DMS 273 (cell line): ENCODE measurements around the gene DISP3.

Experiments used
- DNase-seq: peaks from one replicate; lab custom pipeline; 2025; ENCODE audit not compliant: unreplicated experiment; lab: John Stamatoyannopoulos, UW

Gene DISP3

DNA sequence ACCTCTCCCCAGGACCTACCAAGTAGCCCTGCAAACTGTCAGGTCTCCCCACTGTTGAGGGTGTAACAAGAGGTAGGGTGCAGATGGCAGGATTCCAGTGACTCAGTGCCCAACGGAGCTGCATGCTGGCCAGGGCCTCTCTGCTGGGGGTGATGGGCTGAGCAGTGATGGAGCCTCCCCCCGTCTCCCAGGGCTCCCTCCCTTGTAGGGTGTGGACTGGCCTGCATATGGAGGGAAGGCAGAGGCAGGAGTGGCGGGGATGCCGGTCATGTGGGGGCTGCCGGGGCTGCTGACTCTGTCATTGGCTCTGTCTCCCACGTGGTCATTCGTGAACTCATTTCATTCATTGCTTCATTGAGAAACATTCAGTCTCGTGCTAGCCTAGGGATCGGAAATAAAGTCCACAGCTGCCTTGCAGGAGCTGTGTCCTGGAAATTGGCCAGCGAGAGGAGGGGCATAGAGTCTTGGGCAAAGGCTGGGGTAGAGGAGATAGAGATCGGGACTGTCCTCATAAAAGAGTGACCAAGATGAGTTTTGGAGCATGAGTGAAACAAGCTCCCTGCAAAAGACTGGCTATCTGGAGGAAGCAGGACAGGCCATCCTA, 22.9 kb upstream of the DISP3 start:
- DNase-seq: peak; percentile 37

GRCh38 chr1:11456965-11457364, 22.0 kb upstream of the DISP3 start:
- peak; percentile 36 for DNase-seq

DNA sequence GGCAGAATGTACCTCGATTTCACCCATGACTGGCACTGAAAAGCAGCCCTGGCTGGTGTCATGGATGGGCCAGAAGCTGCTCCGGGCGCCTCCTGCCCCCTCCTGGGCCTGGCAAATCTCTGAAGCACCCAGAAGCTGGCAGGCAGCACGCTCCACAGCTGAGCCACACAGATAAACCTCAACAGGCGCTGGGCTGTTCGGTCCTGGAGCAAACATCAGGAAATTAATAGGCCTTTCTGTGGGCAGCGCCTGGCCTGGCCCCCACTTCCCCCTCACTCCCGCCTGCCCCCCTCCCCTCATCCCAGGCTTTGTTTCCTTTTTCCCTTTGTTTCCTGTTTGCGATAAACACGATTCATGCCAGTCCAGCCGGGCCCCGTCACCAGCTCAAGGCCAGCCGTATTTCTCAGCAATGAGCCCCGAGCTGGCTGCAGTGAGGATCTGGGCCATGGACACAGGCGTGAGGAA, 20.1 kb upstream of the DISP3 start:
- no peak for DNase-seq

GRCh38 chr1:11461531-11462137, 17.3 kb upstream of the DISP3 start:
- DNase-seq: peak; percentile 76

- DNase-seq: no peak
These were observed 16.6 kb upstream of the DISP3 start for GRCh38 chr1:11462224-11462923.

- no peak for DNase-seq
These were observed 15.8 kb upstream of the DISP3 start for GRCh38 chr1:11463177-11463576.

DNA sequence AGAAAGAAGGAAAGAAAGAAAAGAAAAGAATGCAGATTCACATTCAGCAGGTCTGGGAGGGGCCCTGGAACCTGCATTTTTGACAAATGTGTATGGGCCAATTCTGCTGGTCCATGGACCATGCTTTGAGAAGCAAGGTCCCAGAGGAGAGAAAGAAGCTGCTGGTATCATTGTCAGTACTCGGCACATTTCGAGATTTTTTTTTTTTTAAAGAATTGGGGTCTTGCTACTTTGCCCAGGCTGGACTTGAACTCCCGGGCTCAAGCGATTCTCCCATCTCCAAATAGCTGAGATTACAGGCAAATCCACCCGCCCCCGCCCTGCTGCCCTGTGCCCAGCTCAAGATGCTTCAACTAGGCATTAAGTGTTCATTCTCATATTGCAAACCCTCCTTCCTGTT, 13.6 kb upstream of the DISP3 start:
- DNase-seq: no peak

- DNase-seq: no peak
These were observed 12.5 kb upstream of the DISP3 start for GRCh38 chr1:11466416-11466815.

GRCh38 chr1:11468878-11469277, 10.1 kb upstream of the DISP3 start:
- DNase-seq: no peak

GRCh38 chr1:11470912-11471311, 8.0 kb upstream of the DISP3 start:
- no peak for DNase-seq

DNA sequence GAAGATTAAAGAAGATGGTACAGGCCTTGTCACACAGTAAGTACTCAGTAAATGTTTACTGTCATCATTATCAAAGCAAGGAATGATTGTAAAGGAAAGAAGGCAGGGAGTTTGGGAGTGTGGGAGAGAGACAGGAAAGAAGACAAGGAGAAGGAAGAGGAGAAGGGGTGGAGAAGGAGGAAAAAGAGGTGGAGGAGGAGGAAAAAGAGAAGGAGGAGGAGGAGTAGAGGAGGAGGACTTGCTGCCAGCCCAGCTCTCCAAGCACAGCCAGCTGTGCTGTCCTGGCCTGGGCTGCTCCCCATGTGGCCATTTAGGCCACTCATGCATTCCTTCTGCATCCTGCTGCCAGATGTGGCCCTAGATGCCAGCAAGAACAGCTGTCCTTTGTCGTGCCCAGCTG, 7.5 kb upstream of the DISP3 start:
- no peak for DNase-seq

DNA sequence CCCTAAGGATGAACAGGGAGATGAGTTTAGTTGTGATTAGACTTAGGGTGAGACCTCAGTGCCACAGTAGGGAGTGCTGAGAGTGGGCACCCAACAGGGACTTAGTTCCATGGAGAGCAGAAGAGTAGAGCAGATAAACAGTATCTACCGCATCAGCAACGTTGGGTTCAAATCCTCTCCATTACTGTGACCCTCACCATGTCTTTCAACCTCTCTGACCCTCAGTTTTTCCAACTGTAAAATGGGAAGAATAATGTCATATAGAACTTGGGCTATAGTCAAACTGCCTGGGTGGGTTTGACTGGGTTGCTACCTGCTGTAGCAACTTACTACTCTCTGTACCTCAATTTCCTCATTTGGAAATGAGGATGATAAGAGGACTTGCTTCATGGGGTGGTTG, 6.7 kb upstream of the DISP3 start:
- no peak for DNase-seq

GRCh38 chr1:11472741-11473140, 6.2 kb upstream of the DISP3 start:
- DNase-seq: no peak

DNA sequence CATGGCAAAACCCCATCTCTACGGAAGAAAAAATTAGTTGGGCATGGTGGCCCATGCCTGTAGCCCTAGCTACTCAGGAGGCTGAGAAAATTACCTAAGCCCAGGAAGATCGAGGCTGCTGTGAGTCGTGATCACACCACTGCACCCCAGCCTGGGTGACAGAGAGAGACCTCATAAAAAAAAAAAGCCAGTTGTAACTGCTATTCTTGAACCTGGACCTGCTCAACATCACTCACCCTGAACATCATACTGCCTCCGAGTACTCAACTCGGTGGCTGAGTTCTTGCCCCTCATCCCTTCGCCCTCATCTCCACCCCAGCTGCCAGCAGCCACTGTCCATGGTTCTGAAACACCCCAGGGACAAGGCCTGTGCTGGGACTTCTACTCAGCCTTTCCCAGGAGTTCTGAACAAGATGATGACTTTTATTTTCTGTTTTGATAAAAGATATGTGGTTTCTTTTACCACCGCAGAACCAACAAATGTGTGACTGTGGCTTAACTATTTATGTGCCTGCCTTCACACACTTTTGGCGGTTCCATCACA, 5.4 kb upstream of the DISP3 start:
- peak; percentile 62 for DNase-seq

GRCh38 chr1:11474826-11475225, 4.1 kb upstream of the DISP3 start:
- peak; percentile 49 for DNase-seq

DNA sequence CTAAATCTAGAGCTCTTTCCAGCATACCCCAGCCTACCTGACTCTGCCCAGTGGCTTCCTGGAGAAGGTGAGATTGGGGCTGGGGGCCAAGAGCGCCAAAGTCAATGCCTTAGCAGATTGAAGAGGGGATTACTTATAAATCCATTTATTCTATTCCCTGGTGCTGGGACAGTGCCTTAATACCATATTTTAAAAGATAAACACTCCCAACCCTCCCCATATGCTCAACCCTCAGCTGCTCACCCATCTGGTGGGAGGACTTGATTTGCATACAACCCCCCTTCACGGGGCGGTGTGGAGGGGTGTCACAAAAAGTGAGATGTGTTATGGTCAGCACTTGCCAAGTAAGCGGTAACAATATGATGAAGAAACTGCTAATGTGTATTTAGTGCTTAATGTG, 3.2 kb upstream of the DISP3 start:
- DNase-seq: peak; percentile 83

- no peak for DNase-seq
These were observed 522 bp downstream of the DISP3 start for GRCh38 chr1:11479375-11479979.

DNA sequence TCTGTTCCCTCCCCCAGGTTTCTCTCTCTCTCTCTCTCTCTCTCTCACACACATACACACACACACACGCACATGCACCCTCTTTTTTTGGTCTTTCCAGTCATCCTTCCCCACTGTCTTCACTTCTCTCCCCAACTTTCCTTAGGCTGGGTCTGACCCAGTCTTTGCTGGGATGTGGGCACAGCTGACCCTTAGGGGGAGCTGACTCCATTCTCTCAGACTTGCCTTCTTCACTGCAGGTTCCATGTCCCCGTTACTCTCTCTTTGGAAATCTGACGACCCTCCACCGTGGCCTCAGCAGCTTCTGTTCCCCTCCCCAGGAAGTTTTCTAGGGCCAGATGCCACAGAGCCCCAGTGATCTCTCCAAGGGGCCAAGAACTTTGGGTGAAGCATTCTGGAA, 2.1 kb downstream of the DISP3 start:
- peak; percentile 26 for DNase-seq

GRCh38 chr1:11482198-11482597, 3.2 kb downstream of the DISP3 start:
- no peak for DNase-seq

GRCh38 chr1:11482701-11483479, 3.9 kb downstream of the DISP3 start:
- peak; percentile 33 for DNase-seq
